GM18505 (cell line): ENCODE measurements around the gene CARD10.
A peak's percentile ranks its signal among the peaks of the same experiment; 100 is the strongest.

ENCODE experiments used
- ATAC-seq: cut with Tn5 transposase; IDR thresholded peaks from one replicate; pipeline ENCODE4 v1.9.1; 2021; ENCODE audit not compliant: unreplicated experiment
- POLR2A ChIP-seq: IDR thresholded peaks from 4 replicates; pipeline ENCODE4 v1.6.1; 2011; ENCODE audit warnings: borderline replicate concordance; ENCODE audit not compliant: insufficient read depth, insufficient read length; ENCODE audit errors: extremely low read depth

The CARD10 gene, protein sequence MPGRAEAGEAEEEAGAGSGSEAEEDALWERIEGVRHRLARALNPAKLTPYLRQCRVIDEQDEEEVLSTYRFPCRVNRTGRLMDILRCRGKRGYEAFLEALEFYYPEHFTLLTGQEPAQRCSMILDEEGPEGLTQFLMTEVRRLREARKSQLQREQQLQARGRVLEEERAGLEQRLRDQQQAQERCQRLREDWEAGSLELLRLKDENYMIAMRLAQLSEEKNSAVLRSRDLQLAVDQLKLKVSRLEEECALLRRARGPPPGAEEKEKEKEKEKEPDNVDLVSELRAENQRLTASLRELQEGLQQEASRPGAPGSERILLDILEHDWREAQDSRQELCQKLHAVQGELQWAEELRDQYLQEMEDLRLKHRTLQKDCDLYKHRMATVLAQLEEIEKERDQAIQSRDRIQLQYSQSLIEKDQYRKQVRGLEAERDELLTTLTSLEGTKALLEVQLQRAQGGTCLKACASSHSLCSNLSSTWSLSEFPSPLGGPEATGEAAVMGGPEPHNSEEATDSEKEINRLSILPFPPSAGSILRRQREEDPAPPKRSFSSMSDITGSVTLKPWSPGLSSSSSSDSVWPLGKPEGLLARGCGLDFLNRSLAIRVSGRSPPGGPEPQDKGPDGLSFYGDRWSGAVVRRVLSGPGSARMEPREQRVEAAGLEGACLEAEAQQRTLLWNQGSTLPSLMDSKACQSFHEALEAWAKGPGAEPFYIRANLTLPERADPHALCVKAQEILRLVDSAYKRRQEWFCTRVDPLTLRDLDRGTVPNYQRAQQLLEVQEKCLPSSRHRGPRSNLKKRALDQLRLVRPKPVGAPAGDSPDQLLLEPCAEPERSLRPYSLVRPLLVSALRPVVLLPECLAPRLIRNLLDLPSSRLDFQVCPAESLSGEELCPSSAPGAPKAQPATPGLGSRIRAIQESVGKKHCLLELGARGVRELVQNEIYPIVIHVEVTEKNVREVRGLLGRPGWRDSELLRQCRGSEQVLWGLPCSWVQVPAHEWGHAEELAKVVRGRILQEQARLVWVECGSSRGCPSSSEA

DNA sequence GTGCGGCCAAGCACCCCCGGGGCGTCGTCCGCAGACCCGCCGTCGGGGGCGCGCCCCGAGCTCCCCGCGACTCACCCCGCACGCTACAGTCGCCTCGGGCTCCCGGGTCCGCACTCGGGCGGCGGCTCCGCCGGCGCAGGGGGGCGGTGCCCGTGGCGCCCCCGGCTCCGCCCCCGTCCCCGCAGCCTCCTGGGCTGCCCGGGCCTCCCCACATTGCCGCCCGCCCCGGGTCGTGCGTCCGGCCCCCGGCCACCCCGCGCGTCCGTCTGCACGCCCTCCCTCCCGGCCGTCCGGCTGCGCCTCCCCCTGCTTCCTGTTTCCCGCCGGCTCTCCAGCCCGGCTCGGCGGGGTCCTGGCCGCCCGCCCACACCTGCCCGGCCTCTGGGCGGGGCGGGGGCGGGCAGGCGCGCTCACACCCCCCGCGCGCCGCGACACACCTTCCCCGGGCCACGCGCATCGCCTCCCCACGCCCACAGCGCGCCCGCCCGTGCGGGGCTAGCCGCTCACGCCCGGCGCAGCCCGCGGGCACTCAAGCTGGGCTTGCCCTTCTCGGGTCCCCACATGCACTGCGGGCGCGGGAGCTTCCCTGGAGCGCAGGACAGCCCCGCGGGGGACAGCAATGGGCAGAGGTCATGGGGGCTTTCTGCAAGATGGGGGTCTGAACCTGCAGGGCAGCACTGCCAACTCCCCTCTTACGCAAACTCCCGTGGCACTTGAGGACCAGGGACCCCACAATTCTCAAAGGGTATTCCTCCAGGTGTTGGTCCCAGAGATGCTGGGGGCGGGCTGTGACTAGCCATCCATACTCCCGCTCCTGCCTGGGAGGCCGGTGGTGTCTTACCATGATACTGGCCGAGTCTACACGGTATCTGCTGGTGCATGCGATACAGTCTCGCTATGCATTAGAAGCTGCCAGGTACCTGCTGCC, at the start of gene CARD10:
CARD10 (minus strand) TSS at position 148 of the 928 bp plus-strand sequence. CDS start 215 bp downstream, outside the sequence.
- ATAC-seq: no peak

DNA sequence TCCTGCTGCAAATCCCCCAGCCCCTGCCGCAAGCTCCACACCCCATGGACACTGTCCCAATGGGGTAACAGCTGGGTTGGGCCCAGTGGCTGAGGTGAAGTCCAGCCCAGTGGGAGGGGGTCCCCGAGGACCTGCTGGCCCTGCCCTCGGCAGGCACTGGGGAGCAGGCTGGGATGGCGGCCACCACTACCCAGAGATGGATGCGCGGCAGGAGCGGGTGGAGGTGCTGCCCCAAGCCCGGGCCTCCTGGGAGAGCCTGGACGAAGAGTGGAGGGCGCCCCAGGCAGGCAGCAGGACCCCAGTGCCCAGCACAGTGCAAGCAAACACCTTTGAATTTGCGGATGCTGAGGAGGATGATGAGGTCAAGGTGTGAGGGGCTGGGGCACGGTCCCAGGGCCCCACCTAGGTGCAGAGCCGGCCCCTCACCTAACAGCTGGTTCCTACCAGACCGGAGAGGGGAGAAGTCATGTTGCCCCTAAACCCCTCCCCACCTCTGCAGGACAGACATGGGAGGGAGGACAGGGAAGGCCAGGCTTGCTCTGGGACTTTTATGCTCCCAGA, 49.3 kb upstream of the CARD10 start:
- TF ChIP-seq POLR2A: no peak
- no peak for ATAC-seq

More for the DNA sequence above, at the start of gene CARD10:
- TF ChIP-seq POLR2A: no peak

DNA sequence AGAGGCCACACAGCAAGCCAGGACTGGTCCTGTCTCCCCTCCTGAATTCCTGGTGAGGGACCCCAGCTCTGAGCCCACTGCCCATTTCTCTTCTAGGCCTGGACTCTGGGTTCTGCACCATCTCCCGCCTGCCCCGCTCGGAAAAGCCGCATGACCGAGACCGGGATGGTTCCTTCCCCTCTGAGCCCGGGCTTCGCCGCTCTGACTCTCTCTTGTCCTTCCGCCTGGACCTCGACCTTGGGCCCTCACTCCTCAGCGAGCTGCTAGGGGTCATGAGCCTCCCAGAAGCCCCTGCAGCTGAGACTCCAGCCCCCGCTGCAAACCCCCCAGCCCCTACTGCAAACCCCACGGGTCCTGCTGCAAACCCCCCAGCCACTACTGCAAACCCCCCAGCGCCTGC, 48.8 kb upstream of the CARD10 start:
- no peak for TF ChIP-seq POLR2A
- ATAC-seq: no peak

DNA sequence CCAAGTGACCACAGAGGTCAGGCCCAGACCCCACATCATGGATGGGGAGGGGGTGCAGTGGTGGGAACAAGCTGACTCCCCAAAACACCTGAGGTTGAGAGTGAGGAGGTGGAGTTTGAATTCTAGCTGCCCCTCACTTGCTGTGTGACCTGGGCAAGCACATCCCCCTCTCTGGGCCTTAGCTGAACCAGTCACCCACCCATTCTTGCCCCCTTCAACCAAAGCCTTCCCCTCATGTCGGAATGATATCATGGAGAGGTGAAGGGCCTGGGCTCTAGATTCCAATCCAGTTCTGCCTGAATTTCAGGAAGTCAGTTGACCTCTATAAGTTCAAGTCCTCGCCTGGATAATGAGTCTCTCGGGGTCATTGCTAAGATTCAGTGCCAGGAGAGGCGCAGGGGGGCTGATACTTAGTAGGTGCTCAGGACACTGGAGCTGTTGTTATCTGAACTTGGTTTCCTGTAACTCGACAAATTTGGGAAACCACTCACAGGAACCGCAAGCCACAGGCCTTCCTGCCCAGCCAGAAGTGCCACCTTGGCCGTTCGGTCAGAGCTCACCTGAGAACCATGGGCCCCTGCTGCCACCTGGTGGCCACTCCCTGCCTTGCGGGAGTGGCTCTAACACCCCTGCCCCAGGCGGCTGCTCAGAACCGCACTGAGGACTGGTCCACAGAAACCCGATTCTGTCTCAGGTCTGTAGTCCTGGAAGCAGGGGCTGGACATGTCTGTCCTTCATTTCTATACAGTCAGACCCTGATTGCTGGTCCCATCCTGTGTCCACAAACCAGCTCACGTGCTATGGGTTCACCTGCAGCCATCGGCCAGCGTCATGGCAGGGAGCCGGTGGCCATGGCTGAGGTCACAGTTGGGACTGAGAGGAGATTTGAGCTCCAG, 47.9 kb upstream of the CARD10 start:
- ATAC-seq: peak; percentile 78
- no peak for TF ChIP-seq POLR2A

DNA sequence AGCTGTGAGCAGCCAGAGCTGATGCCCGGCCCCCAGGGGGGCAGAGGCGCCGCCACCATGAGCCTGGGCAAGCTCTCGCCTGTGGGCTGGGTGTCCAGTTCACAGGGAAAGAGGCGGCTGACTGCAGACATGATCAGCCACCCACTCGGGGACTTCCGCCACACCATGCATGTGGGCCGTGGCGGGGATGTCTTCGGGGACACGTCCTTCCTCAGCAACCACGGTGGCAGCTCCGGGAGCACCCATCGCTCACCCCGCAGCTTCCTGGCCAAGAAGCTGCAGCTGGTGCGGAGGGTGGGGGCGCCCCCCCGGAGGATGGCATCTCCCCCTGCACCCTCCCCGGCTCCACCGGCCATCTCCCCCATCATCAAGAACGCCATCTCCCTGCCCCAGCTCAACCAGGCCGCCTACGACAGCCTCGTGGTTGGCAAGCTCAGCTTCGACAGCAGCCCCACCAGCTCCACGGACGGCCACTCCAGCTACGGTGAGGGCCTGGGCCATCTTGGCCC, 47.2 kb upstream of the CARD10 start:
- TF ChIP-seq POLR2A: no peak

DNA sequence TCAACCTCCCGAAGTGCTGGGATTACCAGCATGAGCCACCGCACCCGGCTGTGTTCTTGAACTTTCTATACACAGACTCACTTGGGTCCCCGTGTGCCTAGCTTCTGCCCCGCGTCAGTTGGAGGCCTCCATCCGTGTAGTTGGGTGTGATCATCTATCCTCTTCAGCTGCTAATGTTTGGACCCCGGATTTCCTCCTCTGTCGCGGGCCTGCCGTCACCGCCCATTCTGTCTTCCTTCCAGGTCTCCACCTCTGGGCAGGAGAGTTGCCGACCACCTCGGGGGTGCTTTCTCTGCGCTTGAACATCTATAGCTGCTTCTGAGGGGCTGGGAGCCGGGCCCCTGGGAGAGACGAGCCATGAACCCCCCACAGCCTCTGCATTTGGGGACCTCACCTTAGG, 46.6 kb upstream of the CARD10 start:
- no peak for ATAC-seq
- no peak for TF ChIP-seq POLR2A

More for the DNA sequence above, 47.2 kb upstream of the CARD10 start:
- ATAC-seq: no peak

DNA sequence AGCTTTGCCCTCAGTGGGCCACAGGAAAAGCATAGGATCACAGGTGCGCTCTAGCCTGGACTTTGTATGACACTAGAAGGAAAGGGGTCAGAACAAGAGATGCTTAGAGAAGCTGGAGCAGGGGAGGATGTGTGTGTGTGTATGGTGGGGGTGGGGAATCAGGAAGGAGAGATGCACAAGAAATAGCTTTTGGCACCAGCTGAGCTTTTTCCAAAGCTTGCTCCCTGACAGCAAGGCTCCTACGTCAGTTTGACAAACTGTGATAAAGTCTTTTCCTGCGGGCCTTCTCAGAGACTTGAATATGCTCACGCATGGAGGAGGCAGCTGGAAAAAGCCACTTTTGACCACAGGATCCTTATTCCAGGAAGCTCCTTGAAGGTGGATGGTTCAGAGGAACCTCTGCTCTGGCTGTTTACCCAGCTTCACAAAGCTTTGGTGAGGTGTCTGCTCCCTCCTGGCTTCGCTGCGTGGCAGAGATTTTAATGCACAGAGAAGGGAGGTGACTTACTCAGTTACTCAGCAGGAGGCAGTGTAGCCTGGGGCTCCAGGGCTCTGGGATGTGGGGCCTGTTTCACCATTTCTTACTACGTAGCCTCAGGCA, 45.0 kb upstream of the CARD10 start:
- TF ChIP-seq POLR2A: no peak
- no peak for ATAC-seq

DNA sequence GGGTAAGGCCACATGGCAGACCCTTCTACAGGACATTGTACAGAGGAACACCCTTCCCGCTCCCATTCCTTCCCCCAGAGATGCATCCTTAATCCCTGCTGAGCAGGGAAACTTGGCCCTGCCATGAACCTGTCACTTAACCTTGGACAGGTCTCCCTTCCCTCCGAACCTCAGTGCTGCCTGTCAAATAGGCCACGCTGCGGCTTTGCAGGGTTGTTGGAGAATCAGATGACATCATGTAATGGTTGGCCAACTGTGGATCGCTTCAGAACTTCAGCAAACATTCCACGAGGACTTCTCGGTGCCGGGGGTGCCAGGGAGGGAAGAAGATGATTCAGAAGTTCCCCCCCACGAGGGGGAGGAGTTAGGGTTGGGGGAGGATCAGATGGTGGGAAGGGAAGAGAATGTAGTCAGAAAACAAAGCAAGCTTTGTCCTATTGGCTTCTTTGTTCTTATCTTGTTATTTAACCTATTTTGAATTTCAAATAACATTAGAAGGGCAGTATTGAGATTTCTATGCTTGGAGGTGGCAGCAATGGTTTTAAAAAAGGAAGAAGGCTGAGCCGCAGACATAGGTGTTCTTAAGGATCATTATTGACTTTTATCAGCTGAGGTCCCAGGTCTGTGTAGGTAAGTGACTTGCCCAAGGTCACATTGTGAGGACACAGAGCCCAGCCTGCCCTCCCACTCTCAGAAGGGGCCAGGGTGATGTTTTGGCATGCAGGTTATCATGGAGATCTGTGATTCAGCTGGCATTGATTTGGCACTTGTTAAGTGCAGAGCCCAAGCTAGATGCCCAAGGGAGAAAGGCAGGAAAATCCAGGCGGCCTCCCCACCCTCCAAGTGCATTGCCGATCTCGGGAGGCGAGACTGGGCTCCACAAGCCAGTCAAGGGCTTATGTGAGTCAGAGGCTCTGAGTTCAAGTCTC, 44.2 kb upstream of the CARD10 start:
- no peak for ATAC-seq

DNA sequence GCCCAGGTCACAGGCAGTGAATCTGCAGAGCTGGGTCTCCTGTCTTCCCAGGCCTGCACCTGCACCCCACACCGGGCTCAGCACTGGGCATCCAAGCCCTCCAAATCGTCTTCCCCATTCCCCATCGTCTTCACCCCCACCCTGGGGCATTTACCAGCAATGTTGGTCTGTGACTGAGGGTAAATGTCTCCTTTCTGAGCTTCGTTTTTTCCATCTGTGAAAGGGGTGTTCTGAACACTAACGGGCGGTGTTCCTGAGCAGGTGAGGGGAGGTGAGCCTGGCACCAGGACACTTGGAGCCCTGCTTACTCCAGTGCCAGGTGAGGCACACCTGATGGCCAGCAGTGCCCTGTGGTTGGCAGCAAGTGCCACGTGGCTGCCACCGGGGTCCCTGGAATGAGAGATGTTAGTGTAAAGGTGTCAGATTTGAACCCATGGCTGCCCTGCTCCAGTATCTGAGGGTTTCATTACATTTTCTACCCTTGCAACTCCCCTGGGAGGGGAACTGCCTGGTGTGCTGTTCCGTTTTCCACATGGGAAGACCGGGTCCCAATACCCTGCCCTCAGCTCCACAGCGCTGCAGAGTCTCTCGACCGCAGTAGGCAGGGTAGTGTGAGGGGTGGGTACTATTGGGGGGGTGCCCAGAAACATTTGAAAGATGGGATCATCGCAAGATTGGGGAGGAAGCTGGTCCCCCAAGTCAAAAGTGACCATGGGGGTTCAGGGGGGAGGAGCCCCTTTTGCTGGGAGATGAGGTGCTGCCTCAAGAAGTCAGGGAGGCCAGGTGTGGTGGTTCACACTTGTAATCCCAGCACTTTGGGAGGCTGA, 43.0 kb upstream of the CARD10 start:
- ATAC-seq: no peak
- no peak for TF ChIP-seq POLR2A

More for the DNA sequence above, 44.2 kb upstream of the CARD10 start:
- no peak for TF ChIP-seq POLR2A
